Upper lobe of right lung (tissue), 1 donor: ENCODE results near the gene IRF2BP2. TPM values are rescaled to one million over a fixed set of nuclear protein-coding genes. Genes with fewer than 3 reads are reported as not detected.

Experiments used
- ATAC-seq: fragments of 200-7000 bp; cut with Tn5 transposase; one replicate; pipeline ENCODE4 v1.9.1; 2020; ENCODE audit warnings: mild to moderate bottlenecking, moderate library complexity
- DNase-seq: peaks from one replicate; pipeline ENCODE4 v3.0.0-alpha.2; 2020
- H3K27ac ChIP-seq: fragments of 200-600 bp; one replicate; pipeline ENCODE4 v1.8.0; 2022
- H3K27me3 ChIP-seq: fragments of 200-600 bp; one replicate; pipeline ENCODE4 v1.8.0; 2022; ENCODE audit warnings: mild to moderate bottlenecking
- H3K36me3 ChIP-seq: fragments of 200-600 bp; one replicate; pipeline ENCODE4 v1.8.0; 2022
- H3K4me1 ChIP-seq: fragments of 200-600 bp; one replicate; pipeline ENCODE4 v1.8.0; 2022
- H3K4me3 ChIP-seq: fragments of 200-600 bp; one replicate; pipeline ENCODE4 v1.8.0; 2022; ENCODE audit warnings: mild to moderate bottlenecking
- H3K9me3 ChIP-seq: fragments of 200-600 bp; one replicate; pipeline ENCODE4 v1.8.0; 2022
- intact Hi-C: fragments of 100-400 bp; cut with DNase I; formaldehyde crosslinking; loops from one replicate; pipeline ENCODE4 v1.11.0; 2022
- total RNA-seq: library from RNA; stranded (reverse); fragmentation: NEBNext Ultra II Directional; extraction: Animal tissue kit (Norgen Biotek cat#: 25700); gene quantifications from one replicate; pipeline ENCODE4 v1.2.1, GENCODE V29; 2021
- TF ChIP-seq, protein P1 (sequence below): fragments of 200-600 bp; IDR thresholded peaks from one replicate; pipeline ENCODE4 v1.8.0; 2022; ENCODE audit warnings: antibody characterized with exemption
- donor health status: DM: no; HTN: yes; CAD: no; lungs with severe emphysema.

IRF2BP2 gene
- total RNA-seq, 1 donor from 2014 or later, result 161 TPM

GRCh38 chr1:234572966-234573365 is 37.0 kb downstream of the IRF2BP2 start:
- intact Hi-C loops, result no loop called here
- TF ChIP-seq, protein P1, sequence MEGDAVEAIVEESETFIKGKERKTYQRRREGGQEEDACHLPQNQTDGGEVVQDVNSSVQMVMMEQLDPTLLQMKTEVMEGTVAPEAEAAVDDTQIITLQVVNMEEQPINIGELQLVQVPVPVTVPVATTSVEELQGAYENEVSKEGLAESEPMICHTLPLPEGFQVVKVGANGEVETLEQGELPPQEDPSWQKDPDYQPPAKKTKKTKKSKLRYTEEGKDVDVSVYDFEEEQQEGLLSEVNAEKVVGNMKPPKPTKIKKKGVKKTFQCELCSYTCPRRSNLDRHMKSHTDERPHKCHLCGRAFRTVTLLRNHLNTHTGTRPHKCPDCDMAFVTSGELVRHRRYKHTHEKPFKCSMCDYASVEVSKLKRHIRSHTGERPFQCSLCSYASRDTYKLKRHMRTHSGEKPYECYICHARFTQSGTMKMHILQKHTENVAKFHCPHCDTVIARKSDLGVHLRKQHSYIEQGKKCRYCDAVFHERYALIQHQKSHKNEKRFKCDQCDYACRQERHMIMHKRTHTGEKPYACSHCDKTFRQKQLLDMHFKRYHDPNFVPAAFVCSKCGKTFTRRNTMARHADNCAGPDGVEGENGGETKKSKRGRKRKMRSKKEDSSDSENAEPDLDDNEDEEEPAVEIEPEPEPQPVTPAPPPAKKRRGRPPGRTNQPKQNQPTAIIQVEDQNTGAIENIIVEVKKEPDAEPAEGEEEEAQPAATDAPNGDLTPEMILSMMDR, result no peak

GRCh38 chr1:234571702-234572101 is 38.3 kb downstream of the IRF2BP2 start:
- no peak for DNase-seq
- intact Hi-C loops, result no loop called here

More at GRCh38 chr1:234572966-234573365, 37.0 kb downstream of the IRF2BP2 start:
- H3K27ac ChIP-seq, result no peak overlapping the region
- no peaks in the 10 kb centered on the region for H3K36me3 ChIP-seq
- H3K4me1 ChIP-seq, result peaks cover 4% of the 10 kb centered on the region
- no peaks in the 10 kb centered on the region for H3K27me3 ChIP-seq
- H3K4me3 ChIP-seq, result no peak overlapping the region
- ATAC-seq (no peak), DNase-seq (no peak)
- no peaks in the 10 kb centered on the region for H3K9me3 ChIP-seq

DNA sequence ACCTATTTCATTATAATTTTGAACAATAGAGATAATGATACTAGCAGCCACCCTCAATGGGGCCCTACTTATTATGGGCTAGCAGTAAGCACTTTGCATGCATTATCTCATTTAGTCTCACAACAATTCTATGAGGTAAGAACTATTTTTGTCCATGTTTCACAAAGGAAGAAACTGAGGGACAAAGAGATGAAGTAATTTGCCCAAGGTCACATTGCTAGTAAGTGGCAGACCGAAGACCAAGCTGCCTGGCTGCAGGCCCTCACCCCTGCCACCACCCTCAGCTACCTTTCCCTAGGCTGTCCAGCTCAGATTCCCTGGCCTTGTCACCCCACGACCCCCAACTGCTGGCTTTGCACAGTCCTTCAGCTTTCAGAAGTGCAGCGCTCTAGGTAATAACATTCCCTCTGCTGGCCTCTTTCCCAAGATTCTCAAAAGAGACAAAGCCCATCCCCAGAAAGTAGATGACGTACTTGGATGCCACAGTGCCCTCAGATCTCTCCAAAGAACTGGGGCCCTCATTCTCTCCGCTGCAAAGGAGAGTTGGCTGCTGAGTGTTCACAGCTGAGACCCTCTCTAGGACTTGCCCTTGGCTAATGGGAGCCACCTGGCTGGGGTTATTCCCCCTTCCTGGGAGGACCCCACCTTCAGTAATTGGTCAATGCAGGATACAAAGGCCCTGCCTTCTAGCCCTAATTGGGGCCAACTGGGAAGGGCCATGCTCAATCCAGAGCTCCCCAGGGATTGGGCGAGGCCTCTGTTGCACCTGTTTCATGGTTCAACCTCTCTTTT is 39.5 kb downstream of the IRF2BP2 start:
- no peak overlapping the region for H3K4me3 ChIP-seq
- DNase-seq (no peak), ATAC-seq (no peak)
- intact Hi-C loops, result no loop called here
- H3K4me1 ChIP-seq, result peaks cover 4% of the 10 kb centered on the region
- H3K36me3 ChIP-seq, result no peaks in the 10 kb centered on the region
- no peaks in the 10 kb centered on the region for H3K27me3 ChIP-seq
- H3K27ac ChIP-seq, result no peak overlapping the region
- no peaks in the 10 kb centered on the region for H3K9me3 ChIP-seq
- TF ChIP-seq, protein P1, result no peak

More at GRCh38 chr1:234571702-234572101, 38.3 kb downstream of the IRF2BP2 start:
- TF ChIP-seq, protein P1, result no peak
- no peak overlapping the region for H3K4me3 ChIP-seq
- peaks cover 4% of the 10 kb centered on the region for H3K4me1 ChIP-seq
- no peaks in the 10 kb centered on the region for H3K36me3 ChIP-seq
- no peaks in the 10 kb centered on the region for H3K9me3 ChIP-seq
- H3K27ac ChIP-seq, result no peak overlapping the region
- no peaks in the 10 kb centered on the region for H3K27me3 ChIP-seq
- no peak for ATAC-seq

DNA sequence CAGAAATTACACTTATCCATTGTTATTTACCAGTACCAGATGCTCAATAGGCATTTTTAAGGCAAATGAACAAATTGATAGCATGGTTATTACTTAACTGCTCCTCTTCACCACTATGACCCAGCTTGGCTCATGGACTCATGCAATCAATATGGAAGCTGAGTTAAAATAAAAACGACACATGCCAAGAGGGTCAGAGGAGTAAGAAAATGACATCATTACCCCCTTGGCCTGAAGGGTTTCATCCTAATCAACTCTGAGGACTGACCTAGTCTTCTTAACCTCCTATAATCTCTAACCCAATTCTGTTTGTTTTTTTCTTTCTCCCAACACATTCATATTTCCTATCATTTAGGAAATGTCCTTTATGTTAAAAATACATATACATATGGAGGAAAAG is 41.6 kb downstream of the IRF2BP2 start:
- Histone ChIP-seq H3K27ac (no peak overlapping the region), H3K4me3 (no peak overlapping the region), H3K36me3 (no peaks in the 10 kb centered on the region), H3K4me1 (no peaks in the 10 kb centered on the region), H3K27me3 (no peaks in the 10 kb centered on the region), H3K9me3 (no peaks in the 10 kb centered on the region)
- intact Hi-C loops, result no loop called here
- DNase-seq, result no peak
- TF ChIP-seq, protein P1, result no peak
- no peak for ATAC-seq

DNA sequence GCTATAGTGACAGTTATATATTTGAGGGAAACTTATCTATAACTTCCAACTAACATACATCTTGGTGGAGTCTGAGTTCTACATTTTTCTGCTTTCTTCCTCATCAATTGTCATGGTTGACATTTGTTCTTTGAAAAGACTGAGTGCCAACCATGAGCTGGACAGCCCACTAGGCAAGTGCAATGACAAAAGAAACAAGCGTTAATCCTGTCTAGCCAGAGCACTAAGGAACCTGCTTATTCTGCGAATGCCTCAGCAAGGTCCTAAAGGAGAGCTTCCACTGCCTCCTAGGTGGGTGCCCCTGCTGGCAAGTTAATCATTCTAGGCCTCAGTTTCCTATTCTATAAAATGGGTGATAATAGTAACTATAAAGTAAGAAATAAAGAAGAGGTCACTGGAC is 44.8 kb downstream of the IRF2BP2 start:
- no peaks in the 10 kb centered on the region for H3K9me3 ChIP-seq
- H3K4me1 ChIP-seq, result no peaks in the 10 kb centered on the region
- ATAC-seq, result no peak
- no peak for DNase-seq
- no peaks in the 10 kb centered on the region for H3K27me3 ChIP-seq
- no peak overlapping the region for H3K27ac ChIP-seq
- no peaks in the 10 kb centered on the region for H3K36me3 ChIP-seq
- TF ChIP-seq, protein P1, result no peak
- H3K4me3 ChIP-seq, result no peak overlapping the region
- intact Hi-C loops, result no loop called here
